ENCODE results near the gene PRKCH. TPM values are rescaled to one million over a fixed set of nuclear protein-coding genes. Genes with fewer than 3 reads are reported as not detected.

The PRKCH gene
- total RNA-seq, 1 experiment from 2014 or later: 5.2 TPM

GRCh38 chr14:61394542-61394941, 73.2 kb downstream of the PRKCH start:
- Histone ChIP-seq H3K9me3 (ENCODE audit: control insufficient read depth, low read depth, low read length) (no peaks in the 10 kb centered on the region), H3K27ac (ENCODE audit: insufficient read length, low read depth, low read length) (no peak overlapping the region), H3T11ph (ENCODE audit: low read length) (no peak overlapping the region), H2BK5ac (ENCODE audit: insufficient read length, low read length) (no peak overlapping the region), H2BK15ac (ENCODE audit: low read depth, low read length) (no peak overlapping the region), H2AK5ac (ENCODE audit: insufficient read length, low read length) (no peak overlapping the region), H3K18ac (ENCODE audit: insufficient read length, low read depth, low read length) (no peak overlapping the region), H3K79me2 (ENCODE audit: insufficient read depth, low read length) (no peaks in the 10 kb centered on the region), H2BK20ac (ENCODE audit: low read depth, low read length, poor library complexity, severe bottlenecking) (no peak overlapping the region), H2BK120ac (ENCODE audit: low read depth, low read length, poor library complexity, severe bottlenecking) (no peak overlapping the region), H3K4me2 (ENCODE audit: insufficient read depth, insufficient read length, low read length) (no peak overlapping the region), H4K91ac (ENCODE audit: insufficient read length, low read depth, low read length) (no peak overlapping the region), H3K23me2 (ENCODE audit: insufficient read length, low read depth, low read length, poor library complexity, severe bottlenecking) (no peaks in the 10 kb centered on the region), H3K4me1 (ENCODE audit: insufficient read depth, low read length) (no peaks in the 10 kb centered on the region), H3K27me3 (ENCODE audit: insufficient read depth, low read length) (no peaks in the 10 kb centered on the region), H3K79me1 (ENCODE audit: insufficient read depth, low read depth, low read length, poor library complexity, severe bottlenecking) (no peaks in the 10 kb centered on the region), H4K20me1 (ENCODE audit: control insufficient read depth, insufficient read depth, insufficient read length) (no peaks in the 10 kb centered on the region), H3K23ac (ENCODE audit: insufficient read length, low read depth, low read length) (no peak overlapping the region), H4K8ac (replicated peaks; ENCODE audit: insufficient read length, low read depth, low read length) (no peak overlapping the region), H3K56ac (ENCODE audit: insufficient read length, low read depth, low read length) (no peak overlapping the region), H3K14ac (ENCODE audit: insufficient read depth, low read length) (no peak overlapping the region), H3K9ac (ENCODE audit: extremely low read depth, insufficient read length, low read length) (no peak overlapping the region), H2BK12ac (ENCODE audit: insufficient read length, low read depth, low read length) (no peak overlapping the region), H4K5ac (ENCODE audit: insufficient read length, low read depth, low read length) (no peak overlapping the region), H3K4ac (ENCODE audit: low read depth, low read length) (no peak overlapping the region), H2AFZ (ENCODE audit: low read length) (no peak overlapping the region)
- no peaks in the 10 kb centered on the region for H3K36me3 Mint-ChIP-seq (ENCODE audit: insufficient read depth in 1 of 3, low read depth in 3 of 3)
- no peaks in the 10 kb centered on the region for H3K4me1 Mint-ChIP-seq
- H3K4me3 Mint-ChIP-seq: no peak overlapping the region
- no peak overlapping the region for H3K27ac Mint-ChIP-seq
- no CpG with 5 or more reads among the region's 1 CpG for WGBS (ENCODE audit: extremely low coverage, insufficient read length, low lambda C conversion rate)
- H3K27me3 Mint-ChIP-seq (ENCODE audit: low read depth): no peaks in the 10 kb centered on the region
- no peak for TF ChIP-seq CTCF (conservative IDR thresholded peaks at IDR 0.05)
- no peak for DNase-seq
- H3K9me3 Mint-ChIP-seq: no peaks in the 10 kb centered on the region
